Measurements from ENCODE around the gene PFDN6.

DNA sequence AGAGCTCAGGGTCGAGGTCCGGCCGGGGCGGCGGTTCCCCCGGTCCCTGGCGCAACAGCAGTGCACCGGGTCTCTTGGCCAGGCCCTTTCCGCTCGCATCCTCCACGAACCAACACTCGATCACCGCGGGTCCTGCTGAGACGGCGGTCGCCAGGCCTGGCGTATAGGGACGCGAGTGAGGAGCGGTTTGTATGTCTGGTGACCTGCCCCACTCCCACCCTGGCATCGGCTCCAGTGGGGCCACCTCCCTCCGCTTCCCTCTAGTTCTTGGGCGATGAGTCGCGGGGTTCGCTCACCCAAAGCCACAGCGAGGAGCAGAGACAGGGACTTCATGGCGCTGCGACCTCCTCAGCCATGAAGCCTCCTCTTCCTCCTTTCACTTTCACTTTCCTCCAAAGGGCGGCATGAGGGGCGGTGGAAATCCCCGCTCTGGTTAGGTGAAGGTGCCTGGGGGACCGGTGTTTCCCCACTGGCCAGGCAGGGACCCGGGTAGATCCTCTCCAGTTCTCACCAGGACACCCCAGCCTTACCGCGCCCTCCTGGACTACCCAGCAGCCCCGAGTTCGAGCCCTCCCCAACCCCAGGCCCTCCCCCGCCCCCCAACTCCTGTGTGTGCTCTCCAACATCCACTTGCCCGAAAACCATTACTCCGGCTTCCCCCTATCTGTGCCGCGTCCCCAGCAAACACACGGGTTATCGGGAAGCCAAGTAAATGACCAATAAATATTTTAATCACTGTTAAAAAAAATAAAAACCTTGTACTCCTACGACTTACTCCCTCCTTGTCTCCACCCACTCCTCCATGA, 24.5 kb downstream of the PFDN6 start, which contains the start of gene TAPBP:
- TF ChIP-seq FOXM1 (IDR thresholded peaks at IDR 0.05; ENCODE audit: borderline replicate concordance, low read depth) (no peak), MAX (IDR thresholded peaks at IDR 0.05) (no peak), TAF1 (IDR thresholded peaks at IDR 0.05; ENCODE audit: low read depth) (no peak), EP300 (IDR thresholded peaks at IDR 0.05; ENCODE audit: borderline replicate concordance) (no peak)
- TF ChIP-seq, protein P1, sequence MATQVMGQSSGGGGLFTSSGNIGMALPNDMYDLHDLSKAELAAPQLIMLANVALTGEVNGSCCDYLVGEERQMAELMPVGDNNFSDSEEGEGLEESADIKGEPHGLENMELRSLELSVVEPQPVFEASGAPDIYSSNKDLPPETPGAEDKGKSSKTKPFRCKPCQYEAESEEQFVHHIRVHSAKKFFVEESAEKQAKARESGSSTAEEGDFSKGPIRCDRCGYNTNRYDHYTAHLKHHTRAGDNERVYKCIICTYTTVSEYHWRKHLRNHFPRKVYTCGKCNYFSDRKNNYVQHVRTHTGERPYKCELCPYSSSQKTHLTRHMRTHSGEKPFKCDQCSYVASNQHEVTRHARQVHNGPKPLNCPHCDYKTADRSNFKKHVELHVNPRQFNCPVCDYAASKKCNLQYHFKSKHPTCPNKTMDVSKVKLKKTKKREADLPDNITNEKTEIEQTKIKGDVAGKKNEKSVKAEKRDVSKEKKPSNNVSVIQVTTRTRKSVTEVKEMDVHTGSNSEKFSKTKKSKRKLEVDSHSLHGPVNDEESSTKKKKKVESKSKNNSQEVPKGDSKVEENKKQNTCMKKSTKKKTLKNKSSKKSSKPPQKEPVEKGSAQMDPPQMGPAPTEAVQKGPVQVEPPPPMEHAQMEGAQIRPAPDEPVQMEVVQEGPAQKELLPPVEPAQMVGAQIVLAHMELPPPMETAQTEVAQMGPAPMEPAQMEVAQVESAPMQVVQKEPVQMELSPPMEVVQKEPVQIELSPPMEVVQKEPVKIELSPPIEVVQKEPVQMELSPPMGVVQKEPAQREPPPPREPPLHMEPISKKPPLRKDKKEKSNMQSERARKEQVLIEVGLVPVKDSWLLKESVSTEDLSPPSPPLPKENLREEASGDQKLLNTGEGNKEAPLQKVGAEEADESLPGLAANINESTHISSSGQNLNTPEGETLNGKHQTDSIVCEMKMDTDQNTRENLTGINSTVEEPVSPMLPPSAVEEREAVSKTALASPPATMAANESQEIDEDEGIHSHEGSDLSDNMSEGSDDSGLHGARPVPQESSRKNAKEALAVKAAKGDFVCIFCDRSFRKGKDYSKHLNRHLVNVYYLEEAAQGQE (IDR thresholded peaks at IDR 0.05; ENCODE audit: low read depth) = no peak

Data from Ishikawa (cell line).